HG03457 (cell line): ENCODE data around the gene DCAF5.

Experiments used
- ATAC-seq: cut with Tn5 transposase; IDR thresholded peaks from one replicate; pipeline ENCODE4 v1.9.1; 2021; ENCODE audit warnings: moderate number of reproducible peaks; ENCODE audit not compliant: unreplicated experiment

DCAF5 gene

GRCh38 chr14:69149461-69150244 is 3.3 kb downstream of the DCAF5 start:
- ATAC-seq, result no peak

- ATAC-seq, result no peak
Observed at GRCh38 chr14:69142101-69142500, 10.8 kb downstream of the DCAF5 start.

- no peak for ATAC-seq
Observed at GRCh38 chr14:69141550-69141949, 11.4 kb downstream of the DCAF5 start.

GRCh38 chr14:69139743-69140142 is 13.2 kb downstream of the DCAF5 start:
- ATAC-seq, result no peak

GRCh38 chr14:69137843-69138535 is 14.9 kb downstream of the DCAF5 start:
- no peak for ATAC-seq

GRCh38 chr14:69137416-69137815 is 15.5 kb downstream of the DCAF5 start:
- no peak for ATAC-seq

- ATAC-seq, result no peak
Observed at GRCh38 chr14:69135133-69135532, 17.8 kb downstream of the DCAF5 start.

- no peak for ATAC-seq
Observed at GRCh38 chr14:69133206-69134125, 19.5 kb downstream of the DCAF5 start.

- no peak for ATAC-seq
Observed at GRCh38 chr14:69132513-69133181, 20.3 kb downstream of the DCAF5 start.

- ATAC-seq, result no peak
Observed at GRCh38 chr14:69131176-69131575, 21.7 kb downstream of the DCAF5 start.

GRCh38 chr14:69129264-69129880 is 23.5 kb downstream of the DCAF5 start:
- ATAC-seq, result no peak

GRCh38 chr14:69118305-69118704 is 34.6 kb downstream of the DCAF5 start:
- ATAC-seq, result no peak

GRCh38 chr14:69117020-69117767 is 35.7 kb downstream of the DCAF5 start:
- ATAC-seq, result no peak

- ATAC-seq, result no peak
Observed at GRCh38 chr14:69115407-69116185, 37.3 kb downstream of the DCAF5 start.

- ATAC-seq, result no peak
Observed at GRCh38 chr14:69114763-69115162, 38.2 kb downstream of the DCAF5 start.

- ATAC-seq, result no peak
Observed at GRCh38 chr14:69108358-69108757, 44.6 kb downstream of the DCAF5 start.

- no peak for ATAC-seq
Observed at GRCh38 chr14:69107407-69108003, 45.4 kb downstream of the DCAF5 start.

- ATAC-seq, result no peak
Observed at GRCh38 chr14:69106451-69106850, 46.5 kb downstream of the DCAF5 start.
